ENCODE results near the gene NFATC2IP.

DNA sequence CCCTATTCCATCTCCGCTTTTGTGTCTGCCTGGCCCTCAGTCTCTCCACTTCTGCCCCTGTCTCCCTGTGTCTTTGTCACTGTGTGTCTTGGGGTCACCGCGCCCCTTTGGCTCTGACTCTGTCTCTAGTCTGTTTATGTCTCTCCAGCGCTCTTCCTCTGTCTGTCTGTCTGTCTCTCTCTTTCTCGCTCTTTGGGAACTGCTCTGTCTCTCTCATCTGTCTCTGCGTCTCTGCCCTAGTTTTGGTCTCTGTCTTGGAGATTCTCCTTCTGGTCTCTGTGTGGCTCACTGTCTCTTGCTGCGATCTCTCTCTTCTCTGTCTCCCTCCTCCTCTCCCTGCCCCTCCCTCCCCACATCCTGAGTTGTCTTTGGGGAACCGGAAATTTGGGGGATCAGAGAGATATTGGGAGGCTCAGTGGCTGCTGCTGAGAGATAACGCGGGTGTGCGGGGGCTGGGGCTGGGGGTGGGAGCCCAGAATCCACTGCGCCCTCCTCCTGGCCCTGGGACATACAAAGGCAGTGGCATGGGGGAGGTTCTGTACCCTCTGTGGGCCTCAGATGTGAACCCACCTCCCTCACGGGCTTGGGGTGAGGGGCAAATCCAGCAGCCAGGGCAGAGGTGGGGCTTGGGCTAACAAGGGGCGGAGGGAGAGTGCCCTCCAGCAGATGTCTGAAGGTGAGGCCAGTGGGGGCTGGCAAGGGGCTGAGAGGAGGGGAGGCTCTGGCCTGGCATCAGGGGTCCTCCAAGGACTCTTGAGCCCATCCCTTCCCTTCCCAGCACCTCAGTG, 58.5 kb downstream of the NFATC2IP start:
- TF ChIP-seq, protein P1, sequence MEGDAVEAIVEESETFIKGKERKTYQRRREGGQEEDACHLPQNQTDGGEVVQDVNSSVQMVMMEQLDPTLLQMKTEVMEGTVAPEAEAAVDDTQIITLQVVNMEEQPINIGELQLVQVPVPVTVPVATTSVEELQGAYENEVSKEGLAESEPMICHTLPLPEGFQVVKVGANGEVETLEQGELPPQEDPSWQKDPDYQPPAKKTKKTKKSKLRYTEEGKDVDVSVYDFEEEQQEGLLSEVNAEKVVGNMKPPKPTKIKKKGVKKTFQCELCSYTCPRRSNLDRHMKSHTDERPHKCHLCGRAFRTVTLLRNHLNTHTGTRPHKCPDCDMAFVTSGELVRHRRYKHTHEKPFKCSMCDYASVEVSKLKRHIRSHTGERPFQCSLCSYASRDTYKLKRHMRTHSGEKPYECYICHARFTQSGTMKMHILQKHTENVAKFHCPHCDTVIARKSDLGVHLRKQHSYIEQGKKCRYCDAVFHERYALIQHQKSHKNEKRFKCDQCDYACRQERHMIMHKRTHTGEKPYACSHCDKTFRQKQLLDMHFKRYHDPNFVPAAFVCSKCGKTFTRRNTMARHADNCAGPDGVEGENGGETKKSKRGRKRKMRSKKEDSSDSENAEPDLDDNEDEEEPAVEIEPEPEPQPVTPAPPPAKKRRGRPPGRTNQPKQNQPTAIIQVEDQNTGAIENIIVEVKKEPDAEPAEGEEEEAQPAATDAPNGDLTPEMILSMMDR (IDR thresholded peaks at IDR 0.05): no peak
- TF ChIP-seq EZH2 (IDR thresholded peaks at IDR 0.05; ENCODE audit: borderline replicate concordance, insufficient read depth, low read depth, low read length, poor library complexity, severe bottlenecking): no peak
